ENCODE measurements around the gene MARCHF5. TPM values are rescaled to one million over a fixed set of nuclear protein-coding genes. Genes with fewer than 3 reads are reported as not detected.
A peak's percentile ranks its signal among the peaks of the same experiment; 100 is the strongest.

MARCHF5 gene
- total and polyA plus RNA-seq, 10 of the 15 experiments (the other 5 are each of a cell fraction or from before 2014, with no cell fraction given): 4.8 to 46.8 (median 19.0) TPM

GRCh38 chr10:92264249-92264648, 26.7 kb upstream of the MARCHF5 start (continued):
- no peak for TF ChIP-seq REST (IDR thresholded peaks at IDR 0.05; ENCODE audit: low read depth, low read length)

GRCh38 chr10:92265687-92266258, 25.2 kb upstream of the MARCHF5 start:
- BruUV-seq (replicated peaks): no TSS peak

More at GRCh38 chr10:92265687-92266258, 25.2 kb upstream of the MARCHF5 start:
- Histone ChIP-seq H3K27ac (ENCODE audit: control insufficient read depth, insufficient read depth) (no peak overlapping the region), H3K4me2 (ENCODE audit: control insufficient read depth, insufficient read depth) (no peak overlapping the region), H3K9ac (ENCODE audit: control insufficient read depth, insufficient read depth, low read length) (no peak overlapping the region), H2AFZ (ENCODE audit: control insufficient read depth, low read depth, low read length) (no peak overlapping the region), H3K36me3 (ENCODE audit: control insufficient read depth in 2 of 2, insufficient read depth in 2 of 2, low read length in 1 of 2) (no peaks in the 10 kb centered on the region), H3K4me3 (no peak overlapping the region), H3K9me3 (replicated peaks; ENCODE audit: control insufficient read depth, insufficient read depth, low read length) (no peaks in the 10 kb centered on the region), H3K27me3 (replicated peaks in 1 of 2; ENCODE audit: control insufficient read depth in 2 of 2, insufficient read depth in 2 of 2, low read length in 1 of 2) (no peaks in the 10 kb centered on the region), H3K4me1 (ENCODE audit: control insufficient read depth, insufficient read depth, low read length) (peaks cover 21% of the 10 kb centered on the region), H3K79me2 (ENCODE audit: control insufficient read depth, insufficient read depth, low read length) (no peaks in the 10 kb centered on the region), H4K20me1 (ENCODE audit: control insufficient read depth, insufficient read depth) (no peaks in the 10 kb centered on the region)
- in situ Hi-C loops (cut with MboI) (no loop called here), intact Hi-C loops (cut with micrococcal nuclease; ENCODE audit: unreplicated experiment) (no loop called here)
- SMC1A ChIA-PET (ENCODE audit: uncharacterized antibody, unreplicated experiment): interaction anchor here (0.6 to 1.3 kb wide), 9 partner anchors 12 to 98 kb away, joined by 3 to 6 read pairs (median 3); no protein-coding TSS in a partner anchor
- ATAC-seq (peak; percentile 91), FAIRE-seq (peak; percentile 68), DNase-seq (ENCODE audit: low read depth, low spot score) (no peak)
- RAD21 ChIA-PET (ENCODE audit: unreplicated experiment): no interaction called here
- WGBS (ENCODE audit: insufficient coverage, insufficient replicate concordance, low lambda C conversion rate, missing lambda C conversion rate): 53% methylated on average over 2 of the region's 2 CpGs
- no peak for TF ChIP-seq JUNB (IDR thresholded peaks at IDR 0.05)
- TF ChIP-seq SPI1 (IDR thresholded peaks at IDR 0.05; ENCODE audit: borderline replicate concordance, insufficient read depth, low read depth, low read length): peak; percentile 77; the same call in 1 of the 2 replicates
- no peak for TF ChIP-seq GABPA (IDR thresholded peaks at IDR 0.05; ENCODE audit: low read depth)
- TF ChIP-seq NFYB (IDR thresholded peaks at IDR 0.05; ENCODE audit: insufficient read depth, low read depth, low read length): no peak
- POLR2A ChIA-PET: interaction anchor here (1.0 to 1.5 kb wide), 3 partner anchors 9 to 25 kb away, joined by 3 to 4 read pairs (median 3); partner anchors contain the start of genes CPEB3 and MARCHF5
- CTCF ChIA-PET: interaction anchor here (0.6 to 1.5 kb wide), 2 partner anchors 22 to 71 kb away, joined by 3 to 4 read pairs; no protein-coding TSS in a partner anchor

All from GM12878 (cell line).